ENCODE results near the gene GPX8. TPM values are rescaled to one million over a fixed set of nuclear protein-coding genes. Genes with fewer than 3 reads are reported as not detected.

GPX8 gene
- total and polyA plus RNA-seq, 10 donors, result 1.5 to 10.0 (median 5.7) TPM

DNA sequence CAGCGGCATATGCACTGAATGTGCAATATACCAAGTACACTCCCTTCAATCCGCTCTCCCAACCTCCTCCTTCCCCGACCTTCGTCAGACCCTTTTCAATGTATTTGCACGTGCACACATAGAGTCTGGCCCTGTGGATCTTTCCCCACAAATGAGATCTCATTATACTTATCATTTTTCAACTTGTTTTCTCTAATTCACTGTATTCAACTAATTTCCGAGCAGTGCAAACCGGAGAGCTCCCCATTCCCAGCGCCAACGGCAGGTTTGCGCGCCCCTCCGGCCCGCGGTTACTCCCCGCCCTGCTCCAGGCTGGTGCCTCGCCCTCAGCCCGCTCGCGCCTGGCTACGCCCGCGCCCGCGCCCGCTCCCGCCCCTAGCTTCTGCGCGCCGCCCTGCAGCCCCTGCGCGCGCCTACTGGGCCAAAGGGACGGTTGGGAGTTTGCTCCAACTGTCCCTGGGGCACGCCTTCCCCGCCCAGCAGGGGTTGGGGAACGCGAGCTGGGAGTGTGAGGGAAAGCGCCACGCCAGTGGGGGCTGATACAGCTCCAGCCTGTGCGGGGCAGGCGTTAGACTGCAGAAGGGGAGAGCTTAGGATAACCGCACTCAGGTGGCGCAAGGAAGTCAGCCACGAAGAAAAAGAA, 16.3 kb downstream of the GPX8 start:
- peak; percentile 74 for DNase-seq
- intact Hi-C loops (cut with DNase I; ENCODE audit: low total_unique reads), result loop anchor here (10.0 kb wide), 1 partner anchor 49 kb away; the partner anchor contains the start of gene MCIDAS
- no peak for TF ChIP-seq POLR2A (IDR thresholded peaks at IDR 0.05)
- TF ChIP-seq, protein P1, sequence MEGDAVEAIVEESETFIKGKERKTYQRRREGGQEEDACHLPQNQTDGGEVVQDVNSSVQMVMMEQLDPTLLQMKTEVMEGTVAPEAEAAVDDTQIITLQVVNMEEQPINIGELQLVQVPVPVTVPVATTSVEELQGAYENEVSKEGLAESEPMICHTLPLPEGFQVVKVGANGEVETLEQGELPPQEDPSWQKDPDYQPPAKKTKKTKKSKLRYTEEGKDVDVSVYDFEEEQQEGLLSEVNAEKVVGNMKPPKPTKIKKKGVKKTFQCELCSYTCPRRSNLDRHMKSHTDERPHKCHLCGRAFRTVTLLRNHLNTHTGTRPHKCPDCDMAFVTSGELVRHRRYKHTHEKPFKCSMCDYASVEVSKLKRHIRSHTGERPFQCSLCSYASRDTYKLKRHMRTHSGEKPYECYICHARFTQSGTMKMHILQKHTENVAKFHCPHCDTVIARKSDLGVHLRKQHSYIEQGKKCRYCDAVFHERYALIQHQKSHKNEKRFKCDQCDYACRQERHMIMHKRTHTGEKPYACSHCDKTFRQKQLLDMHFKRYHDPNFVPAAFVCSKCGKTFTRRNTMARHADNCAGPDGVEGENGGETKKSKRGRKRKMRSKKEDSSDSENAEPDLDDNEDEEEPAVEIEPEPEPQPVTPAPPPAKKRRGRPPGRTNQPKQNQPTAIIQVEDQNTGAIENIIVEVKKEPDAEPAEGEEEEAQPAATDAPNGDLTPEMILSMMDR (IDR thresholded peaks at IDR 0.05 in 8 of 11, conservative IDR thresholded peaks at IDR 0.05 in 3 of 11), result peak in 5 of 11 experiments; percentile 18 to 46 (median 23)
- TF ChIP-seq POLR2AphosphoS5 (IDR thresholded peaks at IDR 0.05), result peak in 2 of 3 donors; percentile 36 to 43
- Histone ChIP-seq H3K36me3 (no peaks in the 10 kb centered on the region), H3K4me3 (peak overlapping the region in 6 of 8 donors; percentile 4 to 59 (median 19)), H3K4me1 (peaks cover 20 to 42% (median 33%) of the 10 kb centered on the region in 6 donors), H3K27me3 (replicated peaks in 1 of 7) (peaks cover 3 to 99% (median 77%) of the 10 kb centered on the region in 7 donors), H3K9me3 (no peaks in the 10 kb centered on the region), H3K27ac (no peak overlapping the region)
- 1 to 4% (median 2%) methylated on average over 28 to 44 of the region's 44 CpGs for WGBS, 5 donors

DNA sequence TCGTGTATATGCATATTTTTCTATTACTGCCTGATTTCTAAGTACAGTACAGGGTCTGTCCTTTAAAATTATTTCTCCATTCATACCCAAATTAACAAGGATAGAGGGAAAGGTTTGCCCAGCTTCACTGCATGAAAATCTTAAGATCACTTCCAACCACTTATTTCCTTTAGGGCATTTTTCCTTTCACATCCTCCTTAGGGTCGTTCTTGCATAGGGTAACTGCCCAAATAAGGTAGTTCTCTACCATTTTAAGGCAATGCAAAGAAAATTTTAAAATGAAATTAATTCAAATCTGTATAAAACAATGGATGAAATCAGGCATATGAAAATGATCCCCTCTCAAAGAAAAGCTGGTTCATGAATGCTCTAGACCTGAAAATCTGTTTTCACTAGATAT, 17.1 kb downstream of the GPX8 start:
- peaks cover 3 to 100% (median 72%) of the 10 kb centered on the region in 7 donors for H3K27me3 ChIP-seq (replicated peaks in 1 of 7)
- H3K9me3 ChIP-seq, result no peaks in the 10 kb centered on the region
- TF ChIP-seq POLR2AphosphoS5 (IDR thresholded peaks at IDR 0.05) (no peak), POLR2A (IDR thresholded peaks at IDR 0.05) (no peak)
- TF ChIP-seq, protein P1 (IDR thresholded peaks at IDR 0.05 in 8 of 11, conservative IDR thresholded peaks at IDR 0.05 in 3 of 11), result no peak
- H3K4me1 ChIP-seq, result peaks cover 20 to 38% (median 31%) of the 10 kb centered on the region in 6 donors
- no peaks in the 10 kb centered on the region for H3K36me3 ChIP-seq
- H3K4me3 ChIP-seq, result peak overlapping the region in 1 of 8 donors; percentile 59
- DNase-seq, result no peak
- no peak overlapping the region for H3K27ac ChIP-seq
- intact Hi-C loops (cut with DNase I; ENCODE audit: low total_unique reads), result loop anchor here (10.0 kb wide), 1 partner anchor 48 kb away; the partner anchor contains the start of gene MCIDAS
- 3 to 9% (median 7%) methylated on average over 2 of the region's 2 CpGs for WGBS, 5 donors

DNA sequence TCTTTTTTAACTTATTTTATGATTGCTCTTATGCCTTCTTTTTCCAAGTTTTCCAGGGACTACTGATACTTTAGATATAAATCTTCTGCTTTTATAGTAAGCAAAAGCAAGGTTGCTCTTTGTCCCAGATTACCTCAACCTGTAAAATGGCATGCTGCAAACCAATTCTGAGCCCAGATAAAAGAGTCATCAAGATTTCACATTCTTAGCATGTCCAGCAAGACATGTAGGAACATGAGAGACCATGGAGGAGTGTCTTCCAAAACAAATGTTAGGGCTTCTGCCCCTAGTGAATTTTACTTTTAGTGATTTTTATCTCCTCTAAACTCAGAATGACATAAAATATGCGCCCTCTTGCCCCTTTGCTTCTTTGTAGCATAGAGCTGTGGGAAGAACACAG, 20.0 kb downstream of the GPX8 start:
- Histone ChIP-seq H3K9me3 (peaks cover 0 to 5% (median 0%) of the 10 kb centered on the region in 8 donors), H3K36me3 (no peaks in the 10 kb centered on the region), H3K4me1 (peaks cover 7 to 19% (median 15%) of the 10 kb centered on the region in 6 donors), H3K4me3 (no peak overlapping the region), H3K27me3 (replicated peaks in 1 of 7) (peaks cover 3 to 95% (median 47%) of the 10 kb centered on the region in 7 donors), H3K27ac (no peak overlapping the region)
- DNase-seq, result no peak
- TF ChIP-seq, protein P1 (IDR thresholded peaks at IDR 0.05 in 8 of 11, conservative IDR thresholded peaks at IDR 0.05 in 3 of 11), result no peak
- TF ChIP-seq POLR2A (IDR thresholded peaks at IDR 0.05) (no peak), POLR2AphosphoS5 (IDR thresholded peaks at IDR 0.05) (no peak)
- intact Hi-C loops (cut with DNase I; ENCODE audit: low total_unique reads), result no loop called here
- 43 to 71% (median 58%) methylated on average over 1 of the region's 1 CpG for WGBS, 5 donors

DNA sequence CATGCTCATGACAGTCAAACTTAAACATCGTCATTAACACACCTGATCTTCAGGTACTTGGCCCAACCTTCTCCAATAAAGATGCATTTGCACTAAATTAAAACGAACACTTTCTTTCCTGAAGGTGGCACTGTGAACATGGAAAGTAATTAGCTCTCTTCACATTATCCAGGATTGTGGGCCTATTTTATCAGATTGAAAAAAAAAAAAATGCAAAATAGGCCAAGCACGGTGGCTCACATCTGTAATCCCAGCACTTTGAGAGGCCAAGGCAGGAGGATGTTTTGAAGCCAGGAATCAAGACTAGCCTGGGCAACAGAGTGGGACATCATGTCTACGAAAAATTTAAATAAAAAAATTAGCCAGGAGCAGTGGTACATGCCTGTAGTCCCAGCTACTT, 27.4 kb downstream of the GPX8 start:
- peaks cover 0 to 5% (median 0%) of the 10 kb centered on the region in 8 donors for H3K9me3 ChIP-seq
- peaks cover 0 to 83% (median 21%) of the 10 kb centered on the region in 7 donors for H3K27me3 ChIP-seq (replicated peaks in 1 of 7)
- no peak overlapping the region for H3K27ac ChIP-seq
- TF ChIP-seq POLR2AphosphoS5 (IDR thresholded peaks at IDR 0.05) (no peak), POLR2A (IDR thresholded peaks at IDR 0.05) (no peak)
- TF ChIP-seq, protein P1 (IDR thresholded peaks at IDR 0.05 in 8 of 11, conservative IDR thresholded peaks at IDR 0.05 in 3 of 11), result no peak
- no peaks in the 10 kb centered on the region for H3K36me3 ChIP-seq
- H3K4me1 ChIP-seq, result no peaks in the 10 kb centered on the region
- DNase-seq, result no peak
- WGBS, 5 donors, result 46 to 59% (median 52%) methylated on average over 4 of the region's 4 CpGs
- intact Hi-C loops (cut with DNase I; ENCODE audit: low total_unique reads), result no loop called here
- H3K4me3 ChIP-seq, result no peak overlapping the region
